ENCODE data around the gene GLRA1.

DNA sequence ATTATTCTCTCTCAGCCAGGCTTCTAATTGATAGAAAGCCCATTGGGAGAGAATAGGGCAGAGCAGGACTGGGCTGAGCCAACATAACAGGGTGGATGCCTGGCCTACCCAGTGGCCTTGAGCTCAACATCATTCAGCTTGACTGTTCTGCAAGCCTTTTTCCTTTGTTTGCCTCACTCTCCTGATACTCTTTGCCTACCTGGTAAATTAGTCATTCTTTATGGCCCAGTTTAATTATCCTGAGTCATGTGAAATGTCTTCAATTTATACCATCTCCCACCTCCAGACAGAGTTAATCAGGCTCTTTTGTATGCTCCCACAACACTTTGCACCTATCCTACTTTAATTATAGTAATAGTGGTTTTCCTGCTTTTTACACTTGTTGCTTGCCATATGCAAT, 13.6 kb downstream of the GLRA1 start:
- TF ChIP-seq TAF1 (IDR thresholded peaks at IDR 0.05; ENCODE audit: low read depth, low read length) (no peak), POLR2A (IDR thresholded peaks at IDR 0.05; ENCODE audit: low read depth, low read length) (no peak), PAX5 (IDR thresholded peaks at IDR 0.05; ENCODE audit: insufficient read depth, low read length, severe bottlenecking) (no peak), POLR2AphosphoS5 (IDR thresholded peaks at IDR 0.05; ENCODE audit: low read depth, low read length) (no peak), SPI1 (IDR thresholded peaks at IDR 0.05; ENCODE audit: low read depth, low read length) (no peak), POU2F2 (IDR thresholded peaks at IDR 0.05; ENCODE audit: low read depth, low read length) (no peak)
